GM10847 (cell line): ENCODE results near the gene ZBTB38.
A peak's percentile ranks its signal among the peaks of the same experiment; 100 is the strongest.

ENCODE experiments used
- POLR2A ChIP-seq: IDR thresholded peaks from 2 replicates; pipeline ENCODE4 v1.6.1; 2011; ENCODE audit not compliant: insufficient read length; ENCODE audit errors: extremely low read depth

ZBTB38 gene

DNA sequence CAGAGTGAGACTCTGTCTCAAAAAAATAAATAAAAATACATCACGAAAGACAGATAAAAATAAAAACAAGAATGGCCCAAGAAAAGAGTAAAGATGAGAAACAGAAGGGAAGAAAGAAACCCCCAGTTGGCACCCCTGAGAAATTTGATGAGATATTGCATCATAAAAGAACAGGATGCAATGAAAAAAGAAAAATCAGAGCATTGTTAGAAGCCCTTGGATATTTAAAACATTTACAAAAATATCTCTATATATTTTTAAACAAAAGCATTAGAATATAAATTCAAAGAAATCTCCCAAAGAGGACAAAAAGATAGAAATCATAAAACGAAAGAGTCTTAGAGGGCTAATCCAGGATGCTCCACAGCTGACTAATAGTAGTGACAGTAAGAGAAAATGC, 18.6 kb upstream of the ZBTB38 start:
- no peak for TF ChIP-seq POLR2A

DNA sequence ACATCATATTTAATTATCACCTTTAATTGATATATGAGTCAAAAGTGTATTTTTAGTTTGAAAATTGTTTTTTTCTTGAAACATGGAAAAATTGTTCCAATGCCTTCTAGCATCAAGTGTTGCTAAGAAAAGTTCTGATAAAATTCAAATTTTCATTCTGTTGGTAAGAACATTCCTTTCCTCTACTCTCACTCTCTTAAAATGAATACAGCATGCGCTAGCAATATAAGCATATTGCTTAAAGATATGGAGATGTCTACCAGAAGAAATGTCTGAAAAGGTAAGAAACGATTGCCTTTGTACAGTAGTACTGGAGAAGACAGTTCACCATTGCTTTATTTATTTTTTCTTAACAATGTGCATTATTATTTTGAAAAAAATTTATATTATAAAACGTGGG, 17.6 kb upstream of the ZBTB38 start:
- no peak for TF ChIP-seq POLR2A

DNA sequence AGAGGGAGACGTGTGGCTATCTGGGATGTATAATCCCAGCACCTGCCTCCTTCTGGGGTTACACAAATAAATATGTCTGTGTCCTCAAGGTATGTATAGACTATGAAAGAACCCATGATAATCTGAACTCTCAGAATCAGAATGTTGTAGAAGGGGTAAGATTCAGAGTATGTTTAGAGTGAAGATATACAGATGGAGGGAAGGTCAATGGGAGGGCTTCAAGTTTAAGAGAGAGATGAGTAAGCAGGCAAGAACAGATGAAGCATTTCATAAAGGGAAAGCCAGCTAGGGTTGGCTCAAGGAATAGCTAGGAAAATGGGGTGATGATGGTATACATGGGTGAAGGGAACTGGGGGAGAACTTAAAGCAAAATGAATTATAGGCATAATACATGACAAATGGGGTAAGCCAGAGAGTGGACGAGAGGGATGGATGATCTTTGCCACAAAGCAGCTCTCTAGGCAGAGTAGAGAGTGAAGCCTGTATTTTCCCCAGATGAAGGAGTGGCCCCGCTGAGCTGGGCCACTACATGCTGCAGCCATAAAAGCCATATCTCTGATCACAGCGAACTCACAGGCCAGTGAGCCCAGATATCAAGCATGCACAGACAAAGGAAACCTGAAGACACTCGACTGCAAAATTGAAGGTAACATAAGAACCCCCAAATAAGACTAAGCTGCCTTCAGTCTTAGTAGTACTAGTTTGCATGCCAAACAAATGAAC, 15.9 kb upstream of the ZBTB38 start:
- no peak for TF ChIP-seq POLR2A

DNA sequence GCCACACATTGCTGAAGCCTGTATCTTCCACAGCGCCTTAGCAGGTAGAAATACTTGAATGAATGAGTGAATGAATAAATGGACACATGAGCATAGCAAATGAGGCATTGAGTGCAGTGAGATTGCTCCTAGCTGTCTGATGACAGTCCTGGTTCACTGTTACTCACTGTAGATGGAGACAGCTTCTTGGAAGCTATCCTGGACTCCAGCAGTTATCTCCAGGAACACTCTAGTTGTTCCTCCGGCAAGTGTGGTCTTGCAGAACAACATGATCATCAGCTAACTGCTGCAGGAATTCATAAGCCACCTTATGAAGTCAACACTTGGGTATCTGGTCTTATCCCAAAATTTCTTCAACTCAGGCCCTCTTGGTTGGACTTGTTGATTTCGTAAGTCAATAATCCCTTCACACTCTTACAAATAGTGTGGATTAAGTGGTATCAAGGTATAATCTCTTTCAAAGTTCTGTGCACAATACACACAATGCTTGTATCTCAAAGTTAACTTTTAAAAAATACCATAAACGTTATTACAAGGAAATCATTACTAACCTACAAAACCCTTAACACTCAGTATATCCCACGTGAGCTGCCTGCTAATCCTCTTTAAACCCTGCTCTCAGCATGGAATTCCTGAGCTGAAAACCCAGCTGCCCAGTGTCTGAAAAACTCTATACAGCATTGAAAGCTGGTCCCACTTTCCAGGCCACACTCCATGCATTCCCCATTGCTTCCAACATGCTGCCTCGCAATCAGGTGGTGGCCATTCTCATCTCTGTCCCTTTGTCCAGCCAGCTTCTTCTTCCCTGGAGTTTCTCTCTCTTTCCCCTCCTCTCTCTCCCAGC, 14.4 kb upstream of the ZBTB38 start:
- no peak for TF ChIP-seq POLR2A

DNA sequence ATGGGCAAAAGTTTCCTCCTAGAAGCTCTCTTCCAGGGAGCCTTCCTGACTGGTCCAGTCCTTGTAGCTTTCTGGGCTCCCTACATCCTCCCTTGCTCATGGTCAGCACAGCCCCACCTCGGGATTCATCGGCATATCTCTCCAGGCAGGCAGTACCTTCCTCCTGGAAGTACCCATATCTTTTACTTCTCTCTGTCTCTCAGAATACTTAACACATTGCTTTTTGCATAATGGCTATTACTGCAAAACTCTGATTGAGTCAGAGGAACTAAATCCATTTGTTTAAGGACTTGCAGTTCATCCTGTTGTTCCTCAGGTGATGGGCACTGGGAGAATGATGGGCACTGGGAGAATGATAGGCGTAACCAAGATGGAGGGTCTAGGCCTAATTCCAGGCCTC, 13.8 kb upstream of the ZBTB38 start:
- TF ChIP-seq POLR2A, result no peak

DNA sequence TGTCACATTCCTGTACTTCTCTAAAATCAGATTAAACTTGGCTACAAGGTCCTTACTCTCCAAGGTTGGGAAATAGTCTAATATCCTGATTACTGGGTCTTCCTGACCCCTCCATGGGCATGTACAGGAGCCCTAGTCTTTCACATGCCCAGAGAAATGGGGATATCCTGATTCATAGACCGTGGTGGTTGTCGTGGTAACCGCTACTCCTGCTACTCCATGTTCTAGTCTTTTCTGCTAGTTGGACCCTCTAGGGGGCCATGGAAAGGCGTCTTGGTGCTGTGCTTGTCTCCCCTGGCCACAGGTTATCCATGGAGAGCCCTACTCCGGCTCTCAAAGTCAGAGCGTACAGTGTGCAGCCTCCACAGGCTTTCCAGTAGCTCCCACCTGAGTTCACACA, 13.1 kb upstream of the ZBTB38 start:
- no peak for TF ChIP-seq POLR2A

DNA sequence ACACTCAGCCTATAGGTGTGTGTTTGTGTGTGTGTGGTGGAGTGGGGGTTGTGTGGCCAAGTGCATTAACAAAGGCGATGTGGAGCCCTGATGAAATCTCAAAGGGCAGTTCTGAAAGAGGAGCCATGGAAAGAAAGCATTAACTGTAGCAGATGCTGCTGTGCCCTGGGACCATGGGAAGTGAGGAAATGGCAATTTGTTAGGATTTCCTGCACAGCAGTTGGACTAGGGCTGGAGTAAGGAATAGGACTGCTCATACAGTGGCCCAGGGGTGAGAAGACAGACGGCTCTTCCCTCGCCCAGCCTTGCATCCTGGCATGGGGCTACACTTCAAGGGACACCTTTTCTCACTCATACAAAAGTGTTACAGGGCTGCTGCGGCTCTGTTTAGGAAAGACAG, 12.3 kb upstream of the ZBTB38 start:
- TF ChIP-seq POLR2A, result no peak

DNA sequence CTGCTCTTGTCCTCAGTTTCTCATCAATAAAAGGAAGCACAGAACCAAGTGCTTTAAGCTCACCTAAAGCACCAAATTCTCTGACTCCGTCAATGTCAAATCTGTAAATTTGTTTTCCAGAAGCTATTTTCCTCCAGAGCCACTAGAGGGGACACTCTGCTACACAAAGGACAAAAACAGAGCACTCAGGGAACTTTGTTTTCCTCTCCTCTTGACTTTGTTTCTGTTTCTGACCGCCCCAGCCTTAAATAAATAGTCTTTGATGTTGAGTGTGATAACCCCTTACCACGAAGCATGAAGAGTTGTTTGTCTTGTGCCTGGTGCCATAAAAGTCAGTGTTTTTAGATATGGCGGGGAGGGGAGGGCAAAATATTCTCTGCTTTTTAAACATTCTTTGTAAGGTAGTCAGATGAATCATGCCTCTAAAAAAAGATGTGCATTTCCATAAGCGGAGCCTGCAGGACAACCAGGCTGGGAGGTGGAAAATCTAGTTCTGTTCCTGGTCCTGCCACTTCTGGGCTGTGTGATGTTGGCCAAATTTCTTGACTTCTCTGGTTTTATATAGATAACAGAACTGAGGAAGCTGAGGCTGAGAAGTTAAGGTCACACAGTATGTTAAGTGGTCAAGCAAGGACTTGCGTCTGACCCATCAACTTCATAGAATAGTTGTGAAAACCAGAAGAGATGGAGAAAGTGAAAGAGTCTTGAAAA, 7.3 kb upstream of the ZBTB38 start:
- no peak for TF ChIP-seq POLR2A

DNA sequence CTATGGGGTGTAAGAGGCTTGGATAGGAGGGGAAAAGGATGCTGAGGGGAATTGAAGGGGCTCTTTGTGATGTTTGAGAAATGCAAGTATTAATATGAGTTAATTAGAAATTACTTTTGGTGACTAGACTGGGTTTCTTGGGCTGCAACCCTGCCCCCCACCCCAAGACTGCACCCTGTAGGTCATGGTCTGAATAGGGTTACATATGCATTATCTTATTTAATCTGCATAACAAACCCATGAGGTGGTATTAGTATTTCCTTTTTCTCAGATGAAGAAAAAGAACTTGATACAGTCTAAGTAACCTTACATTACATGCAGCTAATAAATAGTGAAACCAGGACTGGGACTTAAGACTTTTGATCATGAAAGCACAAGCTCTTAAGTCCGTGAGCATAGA, 5.6 kb upstream of the ZBTB38 start:
- TF ChIP-seq POLR2A, result no peak

DNA sequence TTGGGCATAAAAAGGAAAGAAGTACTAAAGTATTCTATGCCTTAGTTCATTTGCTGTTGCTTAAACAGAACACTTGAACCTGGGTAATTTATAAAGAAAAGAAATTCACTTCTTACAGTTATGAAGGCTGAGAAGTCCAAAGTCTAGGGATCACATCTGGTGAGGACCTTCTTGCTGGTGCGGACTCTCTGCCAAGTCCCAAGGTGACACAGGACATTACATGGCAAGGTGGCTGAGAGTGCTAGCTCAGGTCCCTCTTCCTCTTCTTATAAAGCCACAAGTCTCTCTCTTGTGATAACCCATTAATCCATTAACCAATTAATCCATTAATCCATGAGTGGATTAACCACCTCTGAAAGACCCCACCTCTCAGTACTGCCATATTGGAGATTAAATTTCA, 3.1 kb upstream of the ZBTB38 start:
- TF ChIP-seq POLR2A, result no peak

DNA sequence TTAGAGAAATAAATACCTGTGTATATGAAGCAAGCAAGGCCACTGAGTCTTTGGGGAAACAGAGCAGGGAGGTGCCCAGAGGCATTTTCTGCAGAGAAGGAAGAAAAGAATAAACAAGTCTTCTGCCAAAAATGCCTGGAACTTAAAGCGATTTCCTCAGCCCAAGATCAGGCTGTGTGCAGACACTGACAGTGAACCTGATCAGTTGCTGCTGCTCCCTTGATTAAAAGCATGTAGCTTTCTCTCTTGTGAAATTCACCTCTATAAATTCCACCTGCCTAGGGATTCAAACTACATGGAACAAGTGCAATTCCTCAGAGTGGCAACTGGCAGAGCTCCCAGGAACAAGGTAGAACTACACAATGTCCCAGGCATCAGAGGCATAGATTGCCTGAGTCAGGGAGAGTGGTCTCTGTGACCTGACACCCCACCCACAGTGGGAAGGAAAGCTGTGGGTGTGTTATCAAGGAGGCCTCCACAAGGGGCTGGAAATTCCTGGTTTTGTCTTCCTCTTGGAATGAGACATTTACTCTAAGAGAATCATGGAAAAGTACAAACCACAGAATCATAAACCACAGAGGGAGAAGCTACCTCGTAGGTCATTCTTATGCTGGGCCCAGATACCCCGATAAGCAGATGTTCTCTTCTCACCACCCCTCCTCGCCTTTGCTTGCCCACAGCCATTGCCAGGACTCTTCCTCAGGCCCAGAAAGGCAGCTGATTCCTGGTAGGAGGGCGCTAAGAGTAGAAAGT, 1.8 kb upstream of the ZBTB38 start:
- no peak for TF ChIP-seq POLR2A

DNA sequence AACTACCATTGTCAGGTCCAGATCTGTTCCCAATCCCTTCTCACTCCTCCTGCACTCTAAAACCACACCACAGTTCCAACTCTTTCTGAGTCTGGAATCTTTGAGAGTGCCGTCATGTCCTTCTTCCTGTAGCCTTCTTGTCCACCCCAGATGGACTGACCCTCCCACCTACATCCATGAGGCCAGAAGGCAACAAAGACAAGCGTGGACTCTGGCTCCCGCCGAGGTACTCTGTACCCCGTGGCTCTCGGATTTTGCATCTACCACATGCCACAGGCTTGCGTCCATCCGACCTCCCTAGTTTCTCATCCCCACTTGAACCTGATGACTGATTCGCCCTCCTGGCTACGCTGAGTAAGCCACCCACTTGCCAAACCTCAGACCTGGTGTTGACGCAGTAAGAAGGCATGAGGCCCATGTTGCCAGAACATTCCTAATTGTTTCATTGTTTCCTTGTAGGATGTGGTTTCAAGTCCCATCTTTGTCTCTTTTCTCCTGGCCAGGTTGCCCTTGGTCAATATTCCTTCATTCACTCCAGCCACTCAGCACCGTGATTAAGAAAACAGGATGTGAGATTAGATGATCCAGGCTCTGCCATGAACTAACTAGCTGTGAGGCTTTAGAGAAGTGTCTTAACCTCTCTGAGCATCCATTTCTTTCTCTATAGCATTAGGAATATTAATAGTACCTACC, 1.1 kb upstream of the ZBTB38 start:
- TF ChIP-seq POLR2A, result no peak

DNA sequence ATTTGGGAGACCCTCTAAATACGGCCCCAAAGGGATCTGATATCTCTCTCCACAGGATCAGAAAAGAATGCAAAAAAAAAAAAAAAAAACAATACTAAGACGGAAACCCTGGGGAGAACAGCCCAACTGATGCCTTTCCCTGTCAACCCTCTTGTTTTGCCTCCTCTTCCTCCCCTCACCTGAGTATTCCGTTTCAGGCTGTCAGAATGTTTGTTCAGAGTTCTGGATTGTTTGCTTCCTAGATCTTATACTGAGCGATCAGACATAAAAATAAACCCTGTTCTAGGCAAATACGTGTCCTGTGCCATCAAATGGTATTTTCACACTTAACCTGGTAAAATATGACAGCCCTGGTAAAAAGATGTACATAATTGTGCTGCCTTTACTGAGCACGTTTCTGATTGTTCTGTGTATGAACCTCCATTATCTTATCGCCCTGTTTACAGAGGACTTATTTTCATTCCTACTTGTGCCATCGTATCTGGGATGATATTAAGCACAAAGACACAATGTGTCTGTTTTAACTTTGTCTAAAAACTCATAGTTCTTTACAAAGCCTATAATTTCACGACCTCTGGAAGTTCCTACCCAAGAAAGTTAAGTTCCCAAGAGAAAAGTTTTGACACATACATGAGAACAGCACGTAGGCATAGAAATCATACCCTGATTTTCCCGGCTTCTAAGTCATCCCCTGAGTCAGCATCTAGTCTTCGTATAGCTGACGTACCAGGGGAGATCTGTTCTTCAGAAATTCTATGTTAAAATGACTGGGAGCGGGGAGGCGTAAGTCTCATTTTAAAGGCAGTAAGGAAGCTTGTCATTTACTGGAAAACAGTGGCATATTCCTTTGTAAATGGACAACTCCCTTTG, 856 bp downstream of the ZBTB38 start:
- no peak for TF ChIP-seq POLR2A

DNA sequence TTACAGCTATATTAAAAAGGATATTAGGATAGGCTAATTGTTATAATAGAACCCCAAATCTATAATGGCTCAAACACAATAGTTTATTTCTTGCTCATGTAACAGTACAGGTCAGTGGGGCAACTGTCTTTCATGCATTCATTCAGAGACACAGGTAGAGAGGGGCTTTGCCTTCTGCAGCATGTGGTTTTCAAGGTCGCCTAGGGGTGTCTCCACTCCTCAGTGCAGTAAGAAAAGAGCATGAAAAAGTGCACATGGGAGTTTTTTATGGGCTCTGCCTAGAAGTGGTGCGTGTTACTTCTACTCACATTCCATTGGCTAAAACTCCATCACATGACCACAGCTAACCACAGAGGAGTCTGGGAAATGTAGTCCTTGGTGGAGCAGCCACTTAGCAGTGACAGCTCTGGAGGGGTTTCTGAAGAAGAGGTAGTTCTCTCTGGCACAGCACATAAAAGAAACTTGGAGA, 1.8 kb downstream of the ZBTB38 start:
- TF ChIP-seq POLR2A, result peak; percentile 20
